NOMO-1 treated with dmso at 0.1 percent for 144 hours (cell line): Measurements from ENCODE around the gene TLX1.
A peak's percentile ranks its signal among the peaks of the same experiment; 100 is the strongest.

Experiments
- DNase-seq: peaks from one replicate; lab custom pipeline; 2025; ENCODE audit not compliant: unreplicated experiment; lab: John Stamatoyannopoulos, UW

The TLX1 gene

DNA sequence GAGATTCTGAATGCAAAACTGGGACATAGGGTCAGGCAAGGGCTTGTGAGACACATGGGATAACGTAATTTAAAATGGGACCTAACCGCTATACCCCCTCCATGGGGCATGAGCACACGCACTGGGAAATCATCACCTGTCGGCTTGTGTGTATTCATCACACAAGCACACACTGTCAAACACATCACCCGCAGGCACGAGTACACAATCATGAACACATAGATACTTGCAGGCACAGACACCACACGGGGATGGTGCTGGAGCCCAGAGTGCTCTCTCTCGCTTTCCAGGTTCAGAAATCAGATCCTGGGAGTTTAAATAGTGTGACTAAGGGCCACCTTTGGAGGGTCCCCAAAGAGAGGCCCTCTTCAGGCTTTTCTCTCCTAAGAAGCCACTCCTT lies 19.6 kb upstream of the TLX1 start:
- no peak for DNase-seq

DNA sequence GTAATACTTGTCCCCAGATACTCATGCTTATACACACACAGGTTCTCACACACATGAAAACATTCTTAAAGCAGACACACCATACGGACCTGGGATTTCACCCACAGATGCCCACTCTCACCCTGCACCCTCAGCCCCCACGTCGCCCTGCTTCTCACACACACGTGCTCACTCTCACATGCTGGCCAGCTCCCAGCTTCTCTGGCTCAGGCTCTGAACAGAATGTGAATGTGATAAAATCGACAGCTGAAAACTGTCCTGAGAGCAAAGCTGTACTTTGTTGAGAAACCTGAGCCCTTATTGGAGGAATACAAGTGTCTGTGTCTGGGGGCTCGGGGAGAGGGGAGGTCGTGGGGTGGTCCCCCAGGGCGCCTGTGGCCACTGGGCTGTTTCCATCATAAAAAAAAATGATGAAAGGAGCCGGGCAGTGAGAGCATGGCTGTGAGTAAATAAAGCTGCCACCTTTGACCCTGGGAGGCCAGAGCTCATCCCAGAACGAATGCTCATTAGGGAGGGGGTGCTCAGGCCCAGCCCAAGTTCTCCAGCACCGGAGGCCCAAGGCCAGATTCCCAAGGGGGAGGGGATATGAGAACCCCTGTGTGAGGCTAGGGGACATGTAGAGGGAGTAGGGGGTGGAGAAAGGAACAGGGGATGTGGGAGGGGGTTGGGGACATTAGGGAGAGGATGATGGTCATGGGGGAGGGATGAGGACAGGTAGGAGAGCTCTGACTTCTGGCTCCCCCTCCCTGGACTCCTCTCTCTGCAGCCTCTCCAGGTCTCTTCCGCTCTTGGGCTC lies 18.1 kb upstream of the TLX1 start:
- no peak for DNase-seq

DNA sequence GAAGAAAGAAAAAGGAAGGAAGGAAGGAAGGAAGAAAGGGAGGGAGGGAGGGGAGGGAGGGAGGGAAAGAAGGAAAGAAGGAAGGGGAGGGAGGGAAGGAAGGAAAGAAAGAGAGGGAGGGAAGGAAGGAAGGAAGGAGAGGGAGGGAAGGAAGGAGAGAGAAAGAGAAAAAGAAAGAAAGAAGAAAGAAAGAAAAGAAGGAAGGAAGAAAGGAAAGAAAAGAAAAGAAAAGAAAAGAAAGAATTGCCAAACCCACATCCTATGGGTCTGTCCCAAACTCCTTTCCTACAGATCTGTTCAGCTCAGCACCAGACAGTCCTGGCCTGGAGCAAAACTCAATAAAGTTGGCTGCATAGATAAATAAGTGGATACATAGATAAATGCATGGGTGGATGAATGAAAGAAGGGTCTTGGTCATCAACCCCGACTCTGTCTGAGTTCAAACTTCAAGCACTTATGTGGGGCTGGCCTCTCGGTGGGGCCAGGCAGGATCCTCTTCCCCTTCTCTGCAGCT lies 17.2 kb upstream of the TLX1 start:
- no peak for DNase-seq

DNA sequence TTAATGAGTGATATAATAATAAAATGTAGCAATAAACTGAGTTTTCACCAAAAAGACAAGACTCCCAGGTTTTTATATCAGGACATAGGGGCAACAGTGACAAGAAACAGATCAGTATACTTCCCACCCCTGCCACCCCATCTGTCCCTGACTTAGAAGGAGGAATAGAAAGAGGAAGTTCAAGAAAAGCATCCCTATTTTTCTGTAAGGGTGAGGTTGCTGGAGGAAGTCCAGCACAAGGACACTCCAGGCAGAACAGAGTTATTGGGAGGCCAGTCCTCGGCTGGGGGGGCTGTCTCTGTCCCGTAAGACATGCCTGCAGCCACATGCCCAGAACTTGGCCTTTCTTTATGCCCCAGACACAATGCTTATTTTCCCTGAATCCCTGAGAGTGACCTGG lies 16.5 kb upstream of the TLX1 start:
- peak; percentile 28 for DNase-seq

DNA sequence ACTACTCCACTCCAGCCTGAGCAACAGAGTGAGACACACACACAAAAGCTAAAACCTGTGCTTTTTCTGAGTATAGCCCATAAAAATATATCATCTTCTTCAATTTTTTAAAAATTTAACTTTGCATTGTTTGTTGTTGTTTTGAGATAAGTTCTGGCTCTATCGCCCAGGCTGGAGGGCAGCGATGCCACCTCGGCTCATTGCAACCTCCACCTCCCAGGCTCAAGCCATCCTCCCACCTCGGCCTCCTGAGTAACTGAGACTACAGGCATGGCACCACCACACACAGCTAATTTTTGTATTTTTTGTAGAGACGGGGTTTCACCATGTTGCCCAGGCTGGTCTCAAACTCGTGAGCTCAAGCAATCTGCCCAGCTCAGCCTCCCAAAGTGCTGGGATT lies 14.3 kb upstream of the TLX1 start:
- no peak for DNase-seq

DNA sequence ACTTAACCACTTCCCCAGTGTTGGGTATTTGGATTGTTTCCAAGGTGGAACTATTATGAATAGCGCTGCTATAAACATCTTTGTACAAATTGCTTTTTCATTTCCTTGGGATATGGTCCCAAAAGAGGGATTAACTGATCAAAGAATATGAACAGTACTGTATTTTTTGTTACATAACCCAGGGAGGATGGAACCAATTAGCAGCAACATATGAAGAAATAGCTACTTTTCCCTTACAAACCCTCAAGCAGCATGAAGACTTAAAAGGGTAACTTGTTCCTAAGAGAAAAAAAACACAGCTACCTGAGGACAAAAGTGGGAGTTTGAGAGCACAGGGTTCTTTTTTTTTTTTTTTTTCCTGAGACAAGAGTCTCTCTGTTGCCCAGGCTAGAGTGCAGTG lies 13.1 kb upstream of the TLX1 start:
- no peak for DNase-seq

DNA sequence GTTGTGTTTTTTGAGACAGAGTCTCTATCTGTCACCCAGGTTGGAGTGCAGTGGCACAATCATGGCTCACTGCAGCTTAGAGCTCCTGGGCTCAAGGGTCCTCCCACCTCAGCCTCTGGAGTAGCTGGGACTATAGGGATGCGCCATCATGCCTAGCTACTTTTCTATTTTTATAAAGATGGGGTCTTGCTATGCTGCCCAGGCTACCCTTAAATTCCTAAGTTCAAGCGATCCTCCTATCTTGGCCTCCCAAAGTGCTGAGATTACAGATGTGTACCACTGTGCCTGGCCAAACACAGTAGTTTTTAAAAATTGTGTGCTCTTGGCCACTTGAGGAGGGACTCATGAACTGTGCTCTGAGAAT lies 10.6 kb upstream of the TLX1 start:
- no peak for DNase-seq

DNA sequence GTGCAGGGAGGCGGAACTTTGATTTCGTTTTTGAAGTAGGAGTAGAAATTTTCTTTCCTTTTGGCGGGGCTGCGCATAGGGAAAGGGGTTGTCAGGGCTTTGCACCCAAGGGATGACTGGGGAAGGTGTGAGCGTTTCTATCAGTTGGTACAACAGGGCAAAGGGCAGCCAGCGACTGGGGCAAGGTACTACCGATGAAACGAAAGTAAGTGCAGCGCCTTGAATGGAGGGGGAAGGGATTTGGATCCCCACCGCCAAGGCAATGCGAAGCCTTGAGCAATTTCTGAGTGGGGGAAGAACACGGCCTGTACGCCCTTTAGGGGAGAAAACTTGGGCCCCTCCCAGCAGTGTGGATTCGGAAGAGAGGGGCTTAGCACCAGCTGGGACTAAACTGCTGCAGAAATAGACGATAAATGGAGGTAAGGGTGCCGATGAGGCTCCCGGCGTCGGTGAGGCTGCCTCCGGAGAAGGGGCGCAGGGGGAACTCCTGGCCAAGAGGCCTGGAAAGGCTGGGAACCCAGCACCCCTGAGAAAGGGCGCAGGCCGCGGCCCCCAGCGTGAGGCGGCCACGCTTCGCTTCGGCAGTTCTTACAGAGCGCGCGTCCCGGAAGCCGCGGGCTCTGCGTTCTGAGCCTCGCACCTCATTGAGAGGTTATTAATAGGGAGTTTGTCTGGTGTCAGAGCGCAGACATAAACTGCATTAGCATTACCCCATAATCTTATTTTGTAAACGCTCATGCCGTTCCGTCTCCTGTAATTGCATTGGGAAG lies 10.0 kb upstream of the TLX1 start:
- no peak for DNase-seq

DNA sequence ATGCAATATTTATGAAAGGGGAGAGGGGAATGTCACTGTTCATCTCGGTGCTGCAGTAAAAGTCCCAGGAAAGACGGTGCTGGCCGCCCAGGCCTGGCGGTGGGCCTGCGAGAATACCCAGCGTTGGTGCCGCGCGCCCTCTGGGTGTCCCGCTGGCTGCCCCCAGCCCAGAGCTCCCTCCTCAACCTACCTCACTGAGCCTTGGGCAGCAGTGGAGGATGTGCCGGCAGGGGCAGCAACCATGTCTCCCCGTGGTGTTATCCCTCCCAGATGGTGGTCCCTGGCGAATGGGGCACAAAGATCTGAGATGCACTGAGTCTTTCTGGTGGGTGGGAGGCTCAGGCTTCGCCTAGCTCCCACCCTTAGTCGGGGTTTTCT lies 9.5 kb upstream of the TLX1 start:
- no peak for DNase-seq

DNA sequence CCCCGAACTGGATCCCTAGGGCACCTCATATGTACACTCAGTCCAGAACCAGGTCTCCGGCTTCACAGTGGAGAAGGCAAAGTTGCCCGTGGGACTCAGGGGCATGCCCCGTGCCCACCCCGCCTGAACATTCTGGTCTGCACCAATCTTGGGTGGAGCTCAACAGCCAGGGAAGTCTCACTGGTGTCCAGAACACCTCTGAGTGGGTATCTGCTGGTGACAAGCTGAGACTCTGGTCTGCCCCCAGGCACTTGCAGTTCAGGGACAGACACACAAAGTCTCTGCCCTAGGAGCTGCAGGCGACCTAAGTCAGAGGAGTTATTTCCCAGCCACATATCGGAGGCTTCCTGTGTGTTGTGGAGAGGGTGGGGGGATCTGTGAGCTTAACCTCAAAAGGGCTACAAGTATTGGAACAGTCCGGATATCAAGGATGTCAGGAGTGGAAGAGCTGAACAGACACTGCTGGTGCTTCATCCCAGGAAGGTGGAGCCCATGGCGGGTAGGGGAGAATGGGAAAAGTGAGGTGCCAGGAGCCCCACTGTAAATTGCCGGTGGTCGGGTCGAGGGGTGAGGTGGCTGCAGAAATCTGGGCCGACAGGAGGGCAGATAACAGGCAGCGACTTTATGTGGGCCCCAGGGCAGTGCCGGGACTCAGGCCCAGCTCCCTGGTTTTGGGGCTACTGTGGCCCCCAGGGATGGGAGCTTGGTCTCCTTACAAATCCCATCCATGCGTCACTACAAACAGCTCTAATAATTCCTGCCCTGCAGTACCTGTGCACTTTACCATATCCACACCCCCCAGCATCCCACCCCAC lies 8.6 kb upstream of the TLX1 start:
- DNase-seq, result no peak

DNA sequence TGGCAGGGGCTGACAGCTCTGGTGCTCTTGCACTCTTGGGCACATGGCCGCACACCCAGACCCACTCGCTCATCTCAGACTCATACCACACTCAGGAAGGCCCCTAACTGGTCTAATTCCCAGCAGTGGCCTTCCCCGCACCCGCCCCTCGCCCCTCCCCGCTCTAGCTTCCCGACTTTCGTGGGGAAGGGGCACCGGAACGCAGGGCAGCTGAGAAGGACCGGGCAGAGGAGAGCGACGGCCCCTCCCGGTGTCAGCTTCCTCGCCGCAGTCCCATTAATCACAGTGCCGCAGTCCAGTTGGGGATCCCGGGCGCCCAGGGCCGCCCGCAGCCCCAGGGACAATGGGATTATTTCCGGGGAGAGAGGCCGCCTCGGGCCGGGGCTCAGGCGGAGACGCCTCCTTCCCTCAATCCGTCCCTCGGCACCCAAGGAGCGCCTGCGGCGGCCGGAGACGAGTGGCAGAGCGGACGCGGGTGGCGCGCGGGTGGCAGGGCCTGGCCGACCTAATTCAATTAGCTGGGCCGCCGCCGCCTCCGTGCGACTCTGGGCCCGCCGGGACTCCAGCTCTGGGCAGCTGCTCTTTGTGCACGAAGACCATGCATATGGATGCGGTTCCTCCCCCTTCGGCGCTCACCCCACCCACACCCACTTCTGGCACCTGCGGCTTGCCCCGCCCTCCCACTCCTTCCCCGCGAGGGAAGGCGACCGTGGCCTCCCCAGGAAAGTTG lies 7.8 kb upstream of the TLX1 start:
- DNase-seq, result no peak

DNA sequence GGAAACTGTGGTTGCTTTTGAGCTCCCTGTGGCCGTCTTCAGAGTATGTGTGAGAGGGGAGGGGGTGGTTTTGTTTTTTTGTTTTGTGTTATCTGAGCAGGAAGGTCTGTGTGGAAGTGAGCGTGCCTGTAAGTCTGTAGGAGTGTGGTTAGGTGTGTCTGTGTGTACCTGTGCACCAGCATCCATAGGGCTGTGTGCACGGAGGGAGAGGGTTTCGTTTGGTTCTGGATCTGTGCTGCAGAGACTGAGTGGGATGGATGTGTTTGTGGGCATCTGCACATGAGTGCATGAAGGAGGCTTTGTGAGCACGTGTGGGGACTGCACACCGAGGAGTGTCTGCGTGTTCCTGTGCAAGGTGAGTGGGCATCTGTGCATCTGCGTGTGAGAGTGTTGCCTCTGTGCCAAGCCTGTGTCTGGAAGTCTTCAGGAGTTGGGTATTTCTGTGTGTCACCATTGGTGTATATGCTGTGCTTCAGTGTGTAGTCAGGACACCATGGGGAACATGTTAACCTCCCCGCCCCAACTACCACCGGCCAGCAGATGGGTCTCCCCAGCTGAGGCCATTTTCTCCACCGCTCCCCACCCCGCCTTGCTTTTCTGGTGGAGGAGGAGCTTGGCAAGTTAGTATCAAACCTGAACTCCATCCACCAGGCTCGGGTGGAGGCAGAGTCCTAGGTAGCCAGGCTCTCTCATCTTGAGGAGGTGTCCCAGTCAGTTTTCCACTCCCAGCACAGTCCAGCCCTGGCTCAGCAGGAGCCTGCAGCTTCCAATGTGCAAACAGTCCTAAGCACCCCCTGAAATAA lies 7.1 kb upstream of the TLX1 start:
- no peak for DNase-seq

DNA sequence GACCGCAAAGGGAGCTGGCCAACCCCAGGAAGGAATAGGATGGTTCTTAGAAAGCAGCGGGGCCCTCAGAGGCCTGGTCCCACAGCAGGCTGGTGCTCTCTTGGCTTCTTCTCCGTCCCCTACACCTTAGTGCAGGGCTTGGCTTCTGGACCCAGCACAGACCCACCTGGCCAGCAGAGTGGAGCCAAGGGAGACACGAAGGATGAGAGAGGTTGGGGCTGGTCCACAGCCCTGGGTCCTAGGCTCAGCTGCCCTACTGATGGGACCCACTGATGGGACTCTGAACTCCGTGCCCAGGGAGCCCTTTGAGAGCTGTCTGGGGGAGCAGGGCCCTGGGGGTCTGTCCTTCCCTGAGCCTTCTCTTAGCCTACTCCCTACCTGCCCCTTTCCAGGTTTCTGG lies 6.2 kb upstream of the TLX1 start:
- DNase-seq, result no peak

DNA sequence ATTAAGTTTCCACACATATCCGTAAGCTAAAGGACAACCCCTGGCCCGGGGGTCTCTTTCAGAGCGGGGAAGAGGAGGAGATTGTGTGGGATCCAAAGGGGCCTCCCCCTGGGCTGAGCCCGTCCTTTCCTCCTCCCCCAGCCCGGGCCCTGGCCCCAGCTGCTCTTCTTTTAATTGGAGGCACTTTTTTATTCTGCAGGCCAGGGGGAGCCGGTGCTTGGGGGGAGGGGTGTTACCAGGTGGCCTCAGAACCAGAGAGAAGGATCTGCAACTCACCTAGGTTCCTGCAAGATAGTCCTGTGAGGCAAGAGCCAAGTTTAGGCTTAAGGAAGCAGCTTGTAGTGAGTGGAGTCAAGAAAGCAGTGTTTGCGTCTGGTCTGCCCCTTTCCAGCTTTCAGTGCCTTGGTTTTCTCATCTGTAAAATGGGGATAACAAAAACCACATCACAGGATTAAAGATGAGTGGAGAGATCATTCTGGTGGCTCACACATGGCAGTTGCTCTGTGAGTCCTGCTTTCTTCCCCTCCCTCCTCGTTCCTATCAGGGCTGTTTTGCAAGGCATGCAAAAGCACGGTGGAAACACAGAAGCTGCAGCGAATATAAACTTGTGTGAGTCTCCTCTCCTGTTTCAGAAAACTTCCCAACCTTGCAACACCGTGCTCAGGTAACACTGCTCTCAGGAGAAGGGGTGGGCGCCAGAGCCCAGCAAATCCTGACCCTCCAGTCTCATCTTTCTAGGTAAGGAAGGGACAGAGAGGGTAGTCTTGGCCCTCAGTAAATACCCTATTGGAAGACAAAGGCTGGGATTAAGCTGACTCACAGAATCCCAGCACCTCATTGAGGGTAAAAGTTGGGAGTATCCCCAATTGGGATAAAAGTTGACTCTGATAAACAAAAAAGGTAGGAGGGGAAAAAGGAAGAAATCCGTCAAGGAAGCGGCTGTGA lies 4.1 kb upstream of the TLX1 start:
- no peak for DNase-seq

DNA sequence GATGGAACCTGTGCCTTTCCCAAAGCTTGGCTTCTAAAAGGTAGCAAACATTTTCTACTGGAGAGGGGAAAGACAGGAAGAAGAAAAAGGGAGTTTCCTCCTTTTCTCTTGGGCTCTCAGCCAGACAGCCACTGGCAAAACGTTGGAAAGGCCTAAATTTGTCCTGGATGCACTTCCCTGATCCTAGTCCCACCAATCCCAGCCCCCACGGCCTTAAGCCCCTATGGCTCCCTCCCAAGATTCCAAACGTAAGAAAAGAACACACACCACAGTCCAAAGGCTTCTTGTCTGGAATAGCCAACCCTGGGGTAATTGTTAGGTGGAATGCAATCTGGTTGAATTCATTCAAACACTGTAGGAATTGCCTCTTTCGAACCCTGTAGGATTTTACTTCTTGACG lies 959 bp upstream of the TLX1 start:
- no peak for DNase-seq

DNA sequence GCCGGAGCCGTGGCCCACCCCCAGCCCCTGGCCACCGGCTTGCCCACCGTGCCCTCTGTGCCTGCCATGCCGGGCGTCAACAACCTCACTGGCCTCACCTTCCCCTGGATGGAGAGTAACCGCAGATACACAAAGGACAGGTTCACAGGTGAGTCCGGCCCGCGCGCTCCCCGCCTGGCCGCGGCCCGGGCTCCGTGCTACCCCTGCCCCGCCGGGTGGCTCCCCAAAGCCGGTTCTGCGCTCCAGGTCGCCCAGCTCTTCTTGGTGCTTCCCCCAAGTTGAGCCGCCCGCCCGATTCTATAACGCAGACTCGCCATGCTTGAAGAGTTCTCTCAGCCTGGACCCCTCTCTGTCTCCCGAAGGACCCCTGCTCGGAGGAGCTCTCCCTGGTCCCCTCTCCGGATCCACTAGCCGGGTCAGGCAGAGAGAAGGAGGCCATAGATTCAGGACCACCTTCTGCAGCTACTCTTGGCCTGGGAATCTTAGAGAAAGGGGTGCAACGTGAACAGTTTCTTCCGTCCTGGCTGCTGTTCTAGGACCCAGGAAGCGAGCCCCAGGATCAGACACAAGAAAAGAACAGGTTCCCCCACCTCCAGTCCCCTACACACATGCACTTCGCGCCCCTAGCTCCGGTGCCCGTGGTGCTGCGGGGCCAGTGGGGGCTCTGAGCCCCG lies 999 bp downstream of the TLX1 start:
- no peak for DNase-seq

DNA sequence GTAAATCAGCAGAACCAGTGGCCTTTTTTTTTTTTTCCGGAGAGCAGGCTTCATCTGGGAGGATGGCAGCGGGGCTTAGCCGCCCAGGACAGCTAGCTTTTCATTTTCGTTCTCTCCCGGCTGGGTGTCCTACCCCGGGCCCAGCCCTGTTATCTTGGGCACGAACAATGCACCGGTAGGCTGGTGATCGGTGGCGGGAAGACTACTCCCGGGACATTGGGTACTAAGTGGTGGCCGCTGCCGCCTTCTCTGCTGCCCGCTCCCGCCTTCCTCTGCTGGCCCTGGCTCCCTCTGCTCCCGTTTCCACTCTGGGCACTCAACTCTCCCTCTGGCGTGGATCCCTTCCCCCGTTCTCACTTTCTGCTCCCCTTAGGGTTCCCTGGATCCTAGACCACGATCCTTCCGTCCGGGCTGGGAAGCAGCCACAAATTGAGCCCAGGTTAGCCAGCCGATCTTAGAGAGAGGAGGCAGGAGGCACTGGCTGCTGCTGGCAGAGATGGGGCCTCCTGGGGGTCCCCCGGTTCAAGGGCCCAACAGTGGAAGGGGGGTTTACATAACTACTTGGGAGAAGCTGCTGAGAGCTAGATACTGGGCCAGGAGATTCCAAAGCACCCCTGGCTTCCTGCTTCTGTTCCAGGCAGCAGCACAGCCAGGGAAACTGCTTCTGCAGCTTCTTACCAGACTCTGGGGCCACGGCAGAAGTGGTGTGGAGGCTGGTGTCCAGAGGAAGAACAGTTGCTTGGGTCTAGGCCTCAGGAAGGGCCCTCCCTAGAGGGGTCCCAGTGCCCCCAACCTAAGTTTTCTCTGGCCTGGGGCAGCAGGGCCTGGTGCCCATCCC lies 1.8 kb downstream of the TLX1 start:
- DNase-seq, result no peak
